Left ventricle myocardium inferior (tissue), 1 donor: ENCODE measurements around the gene PRELP. TPM values are rescaled to one million over a fixed set of nuclear protein-coding genes. Genes with fewer than 3 reads are reported as not detected.

Experiments used
- DNase-seq: peaks from one replicate; pipeline ENCODE4 v3.0.0-alpha.2; 2020
- H3K27ac ChIP-seq: fragments of 200-600 bp; replicated peaks from 2 replicates; pipeline ENCODE4 v1.8.0; 2021
- H3K27me3 ChIP-seq: fragments of 200-600 bp; 2 replicates; pipeline ENCODE4 v1.8.0; 2021; ENCODE audit warnings: low read depth
- H3K36me3 ChIP-seq: fragments of 200-600 bp; 2 replicates; pipeline ENCODE4 v1.8.0; 2021
- H3K4me1 ChIP-seq: fragments of 200-600 bp; 2 replicates; pipeline ENCODE4 v1.8.0; 2021
- H3K4me3 ChIP-seq: fragments of 200-600 bp; 2 replicates; pipeline ENCODE4 v1.8.0; 2021; ENCODE audit warnings: mild to moderate bottlenecking, moderate library complexity
- H3K9me3 ChIP-seq: fragments of 200-600 bp; replicated peaks from 2 replicates; pipeline ENCODE4 v1.8.0; 2021
- CTCF ChIP-seq: fragments of 200-600 bp; IDR thresholded peaks from 2 replicates; pipeline ENCODE4 v1.8.0; 2021; ENCODE audit warnings: antibody characterized with exemption, mild to moderate bottlenecking, borderline replicate concordance
- intact Hi-C: fragments of 100-400 bp; cut with micrococcal nuclease; formaldehyde crosslinking; loops from one replicate; pipeline ENCODE4 v1.11.0; 2022
- total RNA-seq: library from RNA; stranded (reverse); fragmentation: NEBNext Ultra II Directional; extraction: Animal tissue kit (Norgen Biotek cat#: 25700); gene quantifications from one replicate; pipeline ENCODE4 v1.2.1, GENCODE V29; 2021
- donor health status: DM: no; HTN: yes; CAD: no; lungs with severe emphysema.

PRELP gene
- total RNA-seq, 1 donor from 2014 or later = 22.5 TPM

- H3K36me3 ChIP-seq = no peaks in the 10 kb centered on the region
- H3K4me3 ChIP-seq = no peak overlapping the region
- intact Hi-C loops = no loop called here
- H3K27ac ChIP-seq = no peak overlapping the region
- TF ChIP-seq CTCF = no peak
- H3K4me1 ChIP-seq = peaks cover 12% of the 10 kb centered on the region
- no peaks in the 10 kb centered on the region for H3K9me3 ChIP-seq
- H3K27me3 ChIP-seq = no peaks in the 10 kb centered on the region
- no peak for DNase-seq
Measured at GRCh38 chr1:203435615-203436014, 40.0 kb upstream of the PRELP start.

- DNase-seq = no peak
- Histone ChIP-seq H3K27me3 (no peaks in the 10 kb centered on the region), H3K27ac (no peak overlapping the region), H3K36me3 (no peaks in the 10 kb centered on the region), H3K9me3 (no peaks in the 10 kb centered on the region), H3K4me1 (peaks cover 19% of the 10 kb centered on the region), H3K4me3 (no peak overlapping the region)
- TF ChIP-seq CTCF = no peak
- intact Hi-C loops = no loop called here
Measured at GRCh38 chr1:203437696-203438315, 37.8 kb upstream of the PRELP start.

- no peak for TF ChIP-seq CTCF
- intact Hi-C loops = no loop called here
- DNase-seq = no peak
- Histone ChIP-seq H3K27ac (no peak overlapping the region), H3K4me1 (peaks cover 19% of the 10 kb centered on the region), H3K9me3 (no peaks in the 10 kb centered on the region), H3K4me3 (no peak overlapping the region), H3K36me3 (no peaks in the 10 kb centered on the region), H3K27me3 (no peaks in the 10 kb centered on the region)
Measured at GRCh38 chr1:203439131-203439730, 36.4 kb upstream of the PRELP start.

- intact Hi-C loops = loop anchor here (10.0 kb wide), 1 partner anchor 96 kb away; no protein-coding TSS in a partner anchor
- TF ChIP-seq CTCF = peak; percentile 76
Measured at GRCh38 chr1:203440771-203441170, 34.8 kb upstream of the PRELP start.

GRCh38 chr1:203441766-203442165 is 33.8 kb upstream of the PRELP start:
- no peak for DNase-seq
- Histone ChIP-seq H3K27ac (peak overlapping the region; percentile 56), H3K27me3 (no peaks in the 10 kb centered on the region), H3K9me3 (peaks cover 13% of the 10 kb centered on the region), H3K36me3 (no peaks in the 10 kb centered on the region), H3K4me3 (no peak overlapping the region), H3K4me1 (peaks cover 19% of the 10 kb centered on the region)
- intact Hi-C loops = loop anchor here (10.0 kb wide), 1 partner anchor 97 kb away; no protein-coding TSS in a partner anchor
- no peak for TF ChIP-seq CTCF

More at GRCh38 chr1:203440771-203441170, 34.8 kb upstream of the PRELP start:
- H3K4me3 ChIP-seq = no peak overlapping the region
- peaks cover 11% of the 10 kb centered on the region for H3K9me3 ChIP-seq
- H3K36me3 ChIP-seq = no peaks in the 10 kb centered on the region
- H3K4me1 ChIP-seq = peaks cover 19% of the 10 kb centered on the region
- no peaks in the 10 kb centered on the region for H3K27me3 ChIP-seq
- peak; percentile 76 for DNase-seq
- H3K27ac ChIP-seq = peak overlapping the region; percentile 56
